AG04449 (cell line): ENCODE measurements around the gene DUSP16.
"Not testable (repeated sequence)": the region's sequence is repeated elsewhere in the genome, so short reads cannot be mapped to it uniquely, and the experiment has no call there.

Experiments used
- CTCF ChIA-PET: fragments of 350-600 bp; formaldehyde crosslinking; extraction: SDS; loops from one replicate; lab custom pipeline; 2021; ENCODE audit warnings: antibody characterized with exemption; lab: Yijun Ruan, JAX
- POLR2A ChIA-PET: fragments of 400-600, 350-600 bp; formaldehyde crosslinking; extraction: SDS; loops from one replicate; lab custom pipeline; 2020; ENCODE audit warnings: antibody characterized with exemption, inconsistent platforms; lab: Yijun Ruan, JAX
- DNase-seq: peaks from one replicate; pipeline ENCODE4 v3.0.0-alpha.2; 2010; ENCODE audit warnings: low read depth, low spot score
- H3K4me3 ChIP-seq: 2 replicates; pipeline ENCODE4 v1.5.1; 2011; ENCODE audit warnings: low read depth, mild to moderate bottlenecking, control low read depth, low read length
- TF ChIP-seq, protein P1 (sequence below): IDR thresholded peaks from one replicate; pipeline ENCODE4 v1.5.1; 2011; ENCODE audit warnings: mild to moderate bottlenecking, moderate library complexity, low read length, control low read depth, inconsistent platforms; ENCODE audit not compliant: insufficient read depth; ENCODE audit errors: missing control alignments

DUSP16 gene

DNA sequence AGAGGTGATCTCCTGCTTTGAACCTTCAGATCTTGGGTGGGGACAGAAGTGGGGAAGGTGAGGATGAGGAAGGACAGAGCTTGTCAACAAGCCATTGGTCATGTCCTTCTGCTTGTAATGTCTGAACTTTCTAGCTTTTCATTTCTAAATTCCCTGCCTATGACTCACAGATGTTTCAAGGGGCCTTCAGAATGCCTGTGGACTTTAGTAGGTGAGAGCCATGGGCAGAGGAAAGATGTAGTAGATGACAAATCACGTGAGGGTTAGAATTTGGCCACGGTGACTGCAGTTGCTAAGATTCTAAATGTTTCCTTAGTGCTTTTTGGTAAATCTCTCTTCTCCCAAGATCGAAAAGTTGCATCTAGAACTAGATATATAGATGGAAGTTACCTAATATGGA is 30.3 kb upstream of the DUSP16 start:
- TF ChIP-seq, protein P1, sequence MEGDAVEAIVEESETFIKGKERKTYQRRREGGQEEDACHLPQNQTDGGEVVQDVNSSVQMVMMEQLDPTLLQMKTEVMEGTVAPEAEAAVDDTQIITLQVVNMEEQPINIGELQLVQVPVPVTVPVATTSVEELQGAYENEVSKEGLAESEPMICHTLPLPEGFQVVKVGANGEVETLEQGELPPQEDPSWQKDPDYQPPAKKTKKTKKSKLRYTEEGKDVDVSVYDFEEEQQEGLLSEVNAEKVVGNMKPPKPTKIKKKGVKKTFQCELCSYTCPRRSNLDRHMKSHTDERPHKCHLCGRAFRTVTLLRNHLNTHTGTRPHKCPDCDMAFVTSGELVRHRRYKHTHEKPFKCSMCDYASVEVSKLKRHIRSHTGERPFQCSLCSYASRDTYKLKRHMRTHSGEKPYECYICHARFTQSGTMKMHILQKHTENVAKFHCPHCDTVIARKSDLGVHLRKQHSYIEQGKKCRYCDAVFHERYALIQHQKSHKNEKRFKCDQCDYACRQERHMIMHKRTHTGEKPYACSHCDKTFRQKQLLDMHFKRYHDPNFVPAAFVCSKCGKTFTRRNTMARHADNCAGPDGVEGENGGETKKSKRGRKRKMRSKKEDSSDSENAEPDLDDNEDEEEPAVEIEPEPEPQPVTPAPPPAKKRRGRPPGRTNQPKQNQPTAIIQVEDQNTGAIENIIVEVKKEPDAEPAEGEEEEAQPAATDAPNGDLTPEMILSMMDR = no peak
- CTCF ChIA-PET = interaction anchor here (0.6 to 2.7 kb wide), 4 partner anchors 17 to 29 kb away, joined by 3 to 11 read pairs (median 4); partner anchors contain the start of gene DUSP16
- DNase-seq = no peak
- no peak overlapping the region for H3K4me3 ChIP-seq
- POLR2A ChIA-PET = no interaction called here

DNA sequence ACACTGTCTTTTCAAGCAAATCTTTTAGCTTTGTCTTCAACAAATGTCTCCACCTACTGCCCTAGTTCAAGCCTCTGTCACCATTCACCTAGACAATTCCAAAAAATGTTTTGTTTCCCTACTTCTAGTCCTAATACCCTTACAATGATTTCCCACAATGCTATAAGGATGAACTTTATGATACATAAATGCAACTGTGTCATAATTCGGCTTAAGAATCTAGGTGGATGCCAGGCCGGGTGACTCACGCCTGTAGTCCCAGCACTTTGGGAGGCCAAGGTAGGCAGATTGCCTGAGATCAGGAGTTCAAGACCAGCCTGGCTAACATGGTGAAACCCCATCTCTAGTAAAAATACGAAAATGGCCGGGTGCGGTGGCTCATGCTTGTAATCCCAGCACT is 28.3 kb upstream of the DUSP16 start:
- POLR2A ChIA-PET = no interaction called here
- no peak for DNase-seq
- CTCF ChIA-PET = interaction anchor here (1.0 to 2.7 kb wide), 2 partner anchors 27 to 65 kb away, joined by 4 to 11 read pairs; partner anchors contain the start of gene DUSP16
- H3K4me3 ChIP-seq = no peak overlapping the region
- TF ChIP-seq, protein P1 = no peak

DNA sequence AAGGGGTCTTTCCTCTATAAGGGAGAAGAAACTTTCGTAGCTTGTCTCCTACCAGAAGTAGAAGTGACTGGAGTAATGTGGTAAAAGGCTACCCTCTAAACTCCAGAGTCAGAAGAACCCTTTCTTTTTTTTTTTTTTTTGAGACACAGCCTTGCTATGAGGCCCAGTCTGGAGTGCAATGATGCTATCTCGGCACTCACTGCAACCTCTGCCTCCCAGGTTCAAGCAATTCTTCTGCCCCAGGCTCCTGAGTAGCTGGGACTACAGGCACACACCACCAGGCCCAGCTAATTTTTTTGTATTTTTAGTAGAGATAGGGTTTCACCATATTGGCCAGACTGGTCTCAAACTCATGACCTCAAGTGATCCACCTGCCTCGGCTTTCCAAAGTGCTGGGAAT is 25.8 kb upstream of the DUSP16 start:
- CTCF ChIA-PET = interaction anchor here (2.4 kb wide), 1 partner anchor 25 kb away, joined by 12 read pairs; the partner anchor contains the start of gene DUSP16
- DNase-seq, POLR2A ChIA-PET, H3K4me3 ChIP-seq: not testable (repeated sequence)

GRCh38 chr12:12587878-12588277 is 25.2 kb upstream of the DUSP16 start:
- DNase-seq = no peak
- no peak overlapping the region for H3K4me3 ChIP-seq
- CTCF ChIA-PET = interaction anchor here (0.8 to 2.4 kb wide), 3 partner anchors 11 to 24 kb away, joined by 3 to 12 read pairs (median 3); partner anchors contain the start of gene DUSP16
- TF ChIP-seq, protein P1 = no peak
- POLR2A ChIA-PET = no interaction called here

DNA sequence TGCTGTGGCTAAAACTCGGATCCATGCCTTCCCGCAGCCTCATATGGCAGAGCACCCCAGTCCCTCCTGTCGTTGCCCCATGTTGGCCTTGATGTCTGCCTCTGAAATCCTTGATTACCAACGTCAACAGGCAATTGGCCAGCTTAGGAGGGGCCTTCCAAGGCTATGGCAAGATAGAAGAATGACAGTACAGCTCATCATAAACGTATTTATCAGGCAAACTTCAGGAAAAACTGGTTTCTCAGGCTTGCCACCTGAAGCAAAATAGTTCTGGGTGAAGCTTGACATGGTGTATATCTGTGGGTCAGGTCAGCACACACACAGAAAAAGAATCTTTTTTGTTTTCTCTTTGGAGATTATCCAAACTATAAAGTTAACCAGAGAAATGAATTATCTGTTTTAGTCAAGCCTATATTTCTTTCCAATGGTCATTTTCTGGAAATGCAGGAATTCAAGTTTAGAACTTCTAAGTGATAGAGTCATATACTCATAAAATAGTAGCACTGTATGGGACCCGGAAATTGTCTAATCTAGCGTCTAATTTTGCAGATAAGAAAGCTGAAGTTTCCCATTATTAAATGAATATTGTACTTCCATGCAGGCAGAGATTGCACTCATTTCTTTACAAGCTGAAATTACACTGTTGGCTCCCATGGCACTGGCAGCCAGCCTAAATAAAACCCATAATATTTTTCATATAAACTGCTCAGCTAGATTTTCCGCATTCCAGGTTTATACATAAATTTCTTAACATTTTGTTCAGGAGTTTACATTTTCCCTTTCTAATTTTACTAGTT is 24.4 kb upstream of the DUSP16 start:
- no peak overlapping the region for H3K4me3 ChIP-seq
- DNase-seq = no peak
- TF ChIP-seq, protein P1 = no peak
- ChIA-PET POLR2A (no interaction called here), CTCF (interaction anchor here (0.8 to 2.4 kb wide), 4 partner anchors 11 to 59 kb away, joined by 3 to 12 read pairs (median 4); partner anchors contain the start of gene DUSP16)

- no peak for DNase-seq
- TF ChIP-seq, protein P1 = no peak
- ChIA-PET CTCF (interaction anchor here (1.0 kb wide), 1 partner anchor 8 kb away, joined by 4 read pairs; no protein-coding TSS in a partner anchor), POLR2A (no interaction called here)
- H3K4me3 ChIP-seq = no peak overlapping the region
Measured at GRCh38 chr12:12585115-12585863, 22.6 kb upstream of the DUSP16 start.
